ENCODE data around the gene ADGRF4. TPM values are rescaled to one million over a fixed set of nuclear protein-coding genes. Genes with fewer than 3 reads are reported as not detected.

The ADGRF4 gene
- total and polyA plus RNA-seq, 9 of the 15 experiments (the other 6 are each of a cell fraction or from before 2014, with no cell fraction given): not detected

DNA sequence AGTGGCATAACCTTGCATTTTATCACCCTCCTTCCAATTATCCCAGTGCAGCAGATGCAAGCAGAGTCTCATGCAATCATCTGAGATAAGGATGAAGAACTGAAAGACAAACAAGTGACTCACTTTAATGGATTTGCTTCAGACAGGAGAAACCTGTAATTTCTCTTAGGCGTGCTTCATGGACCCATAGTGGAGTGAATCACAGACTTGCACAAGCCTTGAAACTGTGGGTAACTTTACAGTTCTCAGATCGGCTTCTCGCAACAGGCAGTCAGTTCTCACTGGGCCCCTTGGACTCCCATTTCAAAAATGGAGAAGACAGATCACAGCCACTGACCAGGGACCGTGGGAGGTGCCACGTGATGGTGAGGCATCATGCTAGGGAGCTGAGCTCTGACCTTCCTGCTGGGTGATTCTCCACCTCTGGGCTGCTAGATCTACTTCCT, at the start of gene ADGRF4 (continued):
- TF ChIP-seq, protein P1, sequence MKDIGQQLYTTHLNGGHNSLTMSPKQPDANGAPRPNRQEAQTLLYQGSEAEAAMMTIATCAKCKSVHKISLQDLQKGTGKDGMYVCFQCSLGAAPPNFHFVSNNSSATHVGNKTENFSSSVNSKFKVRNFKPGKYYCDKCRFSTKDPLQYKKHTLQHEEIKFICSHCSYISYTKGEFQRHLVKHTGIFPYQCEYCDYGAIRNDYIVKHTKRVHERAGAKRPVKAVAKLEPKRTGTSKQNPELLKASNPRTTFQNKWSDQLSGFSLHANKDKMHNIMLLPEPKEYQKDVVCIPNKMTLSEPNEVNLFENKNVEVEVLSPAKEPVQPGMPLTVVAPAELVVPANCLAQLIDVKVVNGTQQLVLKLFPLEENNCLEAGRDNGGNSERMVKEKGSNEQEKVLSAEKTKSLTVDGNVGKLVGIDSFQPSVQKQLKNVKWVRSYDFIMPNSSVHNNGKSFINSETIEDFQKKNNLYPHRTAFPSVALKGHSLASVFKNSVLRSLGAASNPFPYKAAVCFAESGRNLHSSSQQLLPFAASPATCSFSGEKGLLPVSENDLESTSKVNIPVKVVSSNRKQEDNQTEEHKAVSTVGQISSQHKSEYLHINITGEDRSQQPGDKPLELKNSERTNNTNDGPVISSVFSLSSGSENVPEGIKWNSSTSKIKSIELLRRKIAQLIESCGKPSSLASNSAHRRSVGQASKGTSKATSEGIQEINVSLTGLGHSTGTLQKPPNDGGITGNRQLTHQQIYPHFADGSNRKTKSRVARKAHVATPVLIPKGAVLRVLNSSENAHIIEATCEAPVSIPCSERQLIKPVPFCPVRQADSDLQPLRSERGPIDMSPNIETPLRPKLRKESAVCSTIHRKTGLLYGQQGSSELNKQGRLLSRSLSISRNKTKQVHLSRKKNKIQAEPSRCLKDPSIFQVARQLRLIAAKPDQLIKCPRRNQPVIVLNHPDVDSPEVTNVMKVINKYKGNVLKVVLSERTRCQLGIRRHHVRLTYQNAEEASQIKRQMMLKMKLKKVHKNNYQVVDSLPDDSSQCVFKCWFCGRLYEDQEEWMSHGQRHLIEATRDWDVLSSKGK (CRISPR knock-in tag; IDR thresholded peaks at IDR 0.05): no peak
- TF ChIP-seq, protein P2, sequence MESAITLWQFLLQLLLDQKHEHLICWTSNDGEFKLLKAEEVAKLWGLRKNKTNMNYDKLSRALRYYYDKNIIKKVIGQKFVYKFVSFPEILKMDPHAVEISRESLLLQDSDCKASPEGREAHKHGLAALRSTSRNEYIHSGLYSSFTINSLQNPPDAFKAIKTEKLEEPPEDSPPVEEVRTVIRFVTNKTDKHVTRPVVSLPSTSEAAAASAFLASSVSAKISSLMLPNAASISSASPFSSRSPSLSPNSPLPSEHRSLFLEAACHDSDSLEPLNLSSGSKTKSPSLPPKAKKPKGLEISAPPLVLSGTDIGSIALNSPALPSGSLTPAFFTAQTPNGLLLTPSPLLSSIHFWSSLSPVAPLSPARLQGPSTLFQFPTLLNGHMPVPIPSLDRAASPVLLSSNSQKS (CRISPR knock-in tag; IDR thresholded peaks at IDR 0.05): no peak
- TF ChIP-seq MXI1 (IDR thresholded peaks at IDR 0.05; ENCODE audit: low read depth, low read length) (no peak), NFXL1 (CRISPR knock-in tag; IDR thresholded peaks at IDR 0.05) (no peak), ZNF584 (CRISPR knock-in tag; IDR thresholded peaks at IDR 0.05; ENCODE audit: low read depth) (no peak), SOX6 (IDR thresholded peaks at IDR 0.05) (0 out of 2 replicates have a peak, but pooled peaks have one; percentile 20), CREBBP (IDR thresholded peaks at IDR 0.05; ENCODE audit: low read depth, low read length) (no peak), ARID1B (IDR thresholded peaks at IDR 0.05) (peak; percentile 50; the same call in 1 of the 2 replicates), SRSF3 (IDR thresholded peaks at IDR 0.05; ENCODE audit: insufficient read depth, low read length) (no peak), SREBF1 (IDR thresholded peaks at IDR 0.05; ENCODE audit: borderline replicate concordance, low read depth, low read length) (no peak), SAFB2 (IDR thresholded peaks at IDR 0.05; ENCODE audit: borderline replicate concordance, low read depth, low read length, severe bottlenecking) (no peak), ELF1 (tag; IDR thresholded peaks at IDR 0.05) (no peak), ZNF282 (CRISPR knock-in tag; IDR thresholded peaks at IDR 0.05) (no peak), PTRF (tag; IDR thresholded peaks at IDR 0.05) (no peak), LCOR (CRISPR knock-in tag; IDR thresholded peaks at IDR 0.05) (no peak)
- TF ChIP-seq, protein P3, sequence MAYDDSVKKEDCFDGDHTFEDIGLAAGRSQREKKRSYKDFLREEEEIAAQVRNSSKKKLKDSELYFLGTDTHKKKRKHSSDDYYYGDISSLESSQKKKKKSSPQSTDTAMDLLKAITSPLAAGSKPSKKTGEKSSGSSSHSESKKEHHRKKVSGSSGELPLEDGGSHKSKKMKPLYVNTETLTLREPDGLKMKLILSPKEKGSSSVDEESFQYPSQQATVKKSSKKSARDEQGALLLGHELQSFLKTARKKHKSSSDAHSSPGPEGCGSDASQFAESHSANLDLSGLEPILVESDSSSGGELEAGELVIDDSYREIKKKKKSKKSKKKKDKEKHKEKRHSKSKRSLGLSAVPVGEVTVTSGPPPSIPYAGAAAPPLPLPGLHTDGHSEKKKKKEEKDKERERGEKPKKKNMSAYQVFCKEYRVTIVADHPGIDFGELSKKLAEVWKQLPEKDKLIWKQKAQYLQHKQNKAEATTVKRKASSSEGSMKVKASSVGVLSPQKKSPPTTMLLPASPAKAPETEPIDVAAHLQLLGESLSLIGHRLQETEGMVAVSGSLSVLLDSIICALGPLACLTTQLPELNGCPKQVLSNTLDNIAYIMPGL (CRISPR knock-in tag; IDR thresholded peaks at IDR 0.05): no peak
- TF ChIP-seq, protein P4, sequence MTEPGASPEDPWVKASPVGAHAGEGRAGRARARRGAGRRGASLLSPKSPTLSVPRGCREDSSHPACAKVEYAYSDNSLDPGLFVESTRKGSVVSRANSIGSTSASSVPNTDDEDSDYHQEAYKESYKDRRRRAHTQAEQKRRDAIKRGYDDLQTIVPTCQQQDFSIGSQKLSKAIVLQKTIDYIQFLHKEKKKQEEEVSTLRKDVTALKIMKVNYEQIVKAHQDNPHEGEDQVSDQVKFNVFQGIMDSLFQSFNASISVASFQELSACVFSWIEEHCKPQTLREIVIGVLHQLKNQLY (CRISPR knock-in tag; conservative IDR thresholded peaks at IDR 0.05): no peak
- TF ChIP-seq, protein P5, sequence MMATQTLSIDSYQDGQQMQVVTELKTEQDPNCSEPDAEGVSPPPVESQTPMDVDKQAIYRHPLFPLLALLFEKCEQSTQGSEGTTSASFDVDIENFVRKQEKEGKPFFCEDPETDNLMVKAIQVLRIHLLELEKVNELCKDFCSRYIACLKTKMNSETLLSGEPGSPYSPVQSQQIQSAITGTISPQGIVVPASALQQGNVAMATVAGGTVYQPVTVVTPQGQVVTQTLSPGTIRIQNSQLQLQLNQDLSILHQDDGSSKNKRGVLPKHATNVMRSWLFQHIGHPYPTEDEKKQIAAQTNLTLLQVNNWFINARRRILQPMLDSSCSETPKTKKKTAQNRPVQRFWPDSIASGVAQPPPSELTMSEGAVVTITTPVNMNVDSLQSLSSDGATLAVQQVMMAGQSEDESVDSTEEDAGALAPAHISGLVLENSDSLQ (IDR thresholded peaks at IDR 0.05): no peak
- TF ChIP-seq, protein P6, sequence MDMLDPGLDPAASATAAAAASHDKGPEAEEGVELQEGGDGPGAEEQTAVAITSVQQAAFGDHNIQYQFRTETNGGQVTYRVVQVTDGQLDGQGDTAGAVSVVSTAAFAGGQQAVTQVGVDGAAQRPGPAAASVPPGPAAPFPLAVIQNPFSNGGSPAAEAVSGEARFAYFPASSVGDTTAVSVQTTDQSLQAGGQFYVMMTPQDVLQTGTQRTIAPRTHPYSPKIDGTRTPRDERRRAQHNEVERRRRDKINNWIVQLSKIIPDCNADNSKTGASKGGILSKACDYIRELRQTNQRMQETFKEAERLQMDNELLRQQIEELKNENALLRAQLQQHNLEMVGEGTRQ (CRISPR knock-in tag; IDR thresholded peaks at IDR 0.05): peak; percentile 62

Data from K562 (cell line).